Ishikawa (cell line): ENCODE results near the gene CUBN.

Source experiments
- EP300 ChIP-seq: IDR thresholded peaks from 2 replicates; pipeline ENCODE4 v1.6.1; 2012; ENCODE audit warnings: borderline replicate concordance
- FOXM1 ChIP-seq: IDR thresholded peaks from 2 replicates; pipeline ENCODE4 v1.6.1; 2012; ENCODE audit warnings: low read depth, borderline replicate concordance
- NFIC ChIP-seq: IDR thresholded peaks from 2 replicates; pipeline ENCODE4 v1.6.1; 2012

DNA sequence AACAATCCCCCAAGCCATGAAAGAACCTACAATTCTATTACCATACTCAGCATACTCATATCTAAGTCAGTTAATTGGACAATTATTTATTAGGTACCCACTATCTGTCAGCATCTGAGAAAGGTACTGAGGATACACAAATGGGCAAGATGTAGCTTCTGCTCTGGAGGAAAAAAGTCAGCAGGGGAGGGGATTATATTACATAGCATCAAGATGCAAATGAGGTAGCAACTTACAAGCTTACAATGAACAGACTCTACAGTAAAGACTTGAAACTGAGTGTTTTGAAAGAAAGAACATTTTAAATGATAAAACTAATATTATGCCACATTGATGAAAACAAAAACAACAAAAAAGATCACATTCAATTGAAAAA, 10.8 kb upstream of the CUBN start:
- no peak for TF ChIP-seq FOXM1
- TF ChIP-seq EP300 = no peak
- TF ChIP-seq NFIC = no peak
